ENCODE results near the gene TBC1D3B.

TBC1D3B gene

GRCh38 chr17:36136036-36136435, 40.4 kb downstream of the TBC1D3B start:
- ChIA-PET CTCF (interaction anchor here (0.7 to 1.9 kb wide), 2 partner anchors 14 to 347 kb away, joined by 3 to 7 read pairs; no protein-coding TSS in a partner anchor), POLR2A (ENCODE audit: low non-redundant PET) (no interaction called here)
- DNase-seq (ENCODE audit: low spot score) = no peak
- no peak for TF ChIP-seq CTCF (conservative IDR thresholded peaks at IDR 0.05; ENCODE audit: low read depth)
- no peak overlapping the region for H3K27ac ChIP-seq

GRCh38 chr17:36135465-36135864, 41.0 kb downstream of the TBC1D3B start:
- ChIA-PET CTCF (interaction anchor here (0.7 to 1.9 kb wide), 2 partner anchors 14 to 348 kb away, joined by 3 to 7 read pairs; no protein-coding TSS in a partner anchor), POLR2A (ENCODE audit: low non-redundant PET) (no interaction called here)
- TF ChIP-seq CTCF (conservative IDR thresholded peaks at IDR 0.05; ENCODE audit: low read depth) = no peak
- no peak overlapping the region for H3K27ac ChIP-seq
- no peak for DNase-seq (ENCODE audit: low spot score)

GRCh38 chr17:36133602-36134236, 42.7 kb downstream of the TBC1D3B start:
- DNase-seq (ENCODE audit: low spot score) = no peak
- H3K27ac ChIP-seq = no peak overlapping the region
- POLR2A ChIA-PET (ENCODE audit: low non-redundant PET) = no interaction called here
- TF ChIP-seq CTCF (conservative IDR thresholded peaks at IDR 0.05; ENCODE audit: low read depth) = no peak
- CTCF ChIA-PET = interaction anchor here (0.5 to 1.1 kb wide), 3 partner anchors 16 to 164 kb away, joined by 3 to 5 read pairs (median 4); no protein-coding TSS in a partner anchor

GRCh38 chr17:36132421-36132831, 44.0 kb downstream of the TBC1D3B start:
- no peak for TF ChIP-seq CTCF (conservative IDR thresholded peaks at IDR 0.05; ENCODE audit: low read depth)

GRCh38 chr17:36131931-36132330, 44.5 kb downstream of the TBC1D3B start:
- DNase-seq (ENCODE audit: low spot score) = no peak
- TF ChIP-seq CTCF (conservative IDR thresholded peaks at IDR 0.05; ENCODE audit: low read depth) = no peak
- ChIA-PET POLR2A (ENCODE audit: low non-redundant PET) (no interaction called here), CTCF (interaction anchor here (0.5 kb wide), 1 partner anchor 110 kb away, joined by 3 read pairs; no protein-coding TSS in a partner anchor)
- no peak overlapping the region for H3K27ac ChIP-seq

More at GRCh38 chr17:36132421-36132831, 44.0 kb downstream of the TBC1D3B start:
- no peak for DNase-seq (ENCODE audit: low spot score)
- H3K27ac ChIP-seq = no peak overlapping the region
- CTCF ChIA-PET = interaction anchor here (0.5 kb wide), 1 partner anchor 110 kb away, joined by 3 read pairs; no protein-coding TSS in a partner anchor
- POLR2A ChIA-PET (ENCODE audit: low non-redundant PET) = no interaction called here

- ChIA-PET CTCF (interaction anchor here (1.0 kb wide), 1 partner anchor 18 kb away, joined by 3 read pairs; no protein-coding TSS in a partner anchor), POLR2A (ENCODE audit: low non-redundant PET) (no interaction called here)
- TF ChIP-seq CTCF (conservative IDR thresholded peaks at IDR 0.05; ENCODE audit: low read depth) = no peak
- no peak for DNase-seq (ENCODE audit: low spot score)
- no peak overlapping the region for H3K27ac ChIP-seq
These were observed 45.0 kb downstream of the TBC1D3B start for GRCh38 chr17:36131421-36131820.
